Stimulated activated CD8-positive, alpha-beta memory T cell treated with anti-CD3 and anti-CD28 coated beads, Interleukin-4, amount 100 ng/mL, for 24 hours (primary cell): ENCODE measurements around the gene SPTB.
A peak's percentile ranks its signal among the peaks of the same experiment; 100 is the strongest.
"Not testable (repeated sequence)": the region's sequence is repeated elsewhere in the genome, so short reads cannot be mapped to it uniquely, and the experiment has no call there.

Source experiments
- DNase-seq: peaks from one replicate; pipeline ENCODE4 v3.0.0-alpha.2; 2020; ENCODE audit warnings: low read depth

Gene SPTB

DNA sequence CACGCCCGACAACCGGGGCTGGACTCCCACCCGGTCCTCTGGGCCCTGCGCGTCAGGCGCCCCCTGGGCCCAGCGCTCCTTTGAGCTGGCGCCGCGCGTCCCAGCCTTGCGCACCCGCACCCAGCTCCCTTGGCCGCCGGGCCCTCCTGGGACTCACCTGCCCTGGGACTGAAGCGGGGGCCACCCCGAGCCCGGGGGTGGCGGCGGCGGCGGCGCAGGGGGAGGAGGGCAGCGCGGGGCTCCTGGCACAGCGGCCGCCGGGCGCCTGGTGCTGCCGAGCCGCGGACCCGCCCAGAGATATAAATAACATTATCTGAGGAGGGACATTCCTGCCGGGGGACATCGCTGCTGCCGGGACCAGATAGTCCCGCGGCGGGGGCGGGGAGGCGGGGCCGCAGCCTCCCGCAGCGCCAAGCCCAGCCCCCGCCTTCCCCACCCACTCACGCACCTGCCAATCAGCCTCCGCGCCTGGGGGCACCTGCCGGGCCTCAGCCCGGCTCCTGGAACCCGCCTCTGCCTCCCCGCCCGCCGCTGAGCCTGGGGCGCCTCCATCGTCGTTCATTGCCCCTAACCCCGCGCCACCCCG is at the start of gene SPTB:
SPTB (minus strand) TSS at position 273 of the 586 bp plus-strand sequence. CDS start 56,813 bp downstream, outside the sequence.
- DNase-seq, result peak; percentile 57

DNA sequence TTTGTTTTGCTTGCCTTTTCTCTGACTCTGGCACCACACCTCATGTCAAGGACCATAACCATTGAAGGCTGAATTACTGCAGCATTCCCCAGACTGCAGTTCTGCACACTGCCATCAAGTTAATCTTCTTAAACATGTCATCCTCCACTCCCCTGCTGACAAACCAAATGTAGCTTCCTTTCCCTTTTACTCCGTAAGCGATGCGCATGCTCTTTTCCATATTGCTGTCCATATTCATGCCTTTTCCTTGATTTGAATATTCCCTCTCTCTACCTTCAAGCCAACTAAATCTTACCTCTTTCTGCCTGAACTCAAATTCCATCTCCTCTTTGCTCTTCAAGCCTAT is 49.3 kb upstream of the SPTB start:
- no peak for DNase-seq

DNA sequence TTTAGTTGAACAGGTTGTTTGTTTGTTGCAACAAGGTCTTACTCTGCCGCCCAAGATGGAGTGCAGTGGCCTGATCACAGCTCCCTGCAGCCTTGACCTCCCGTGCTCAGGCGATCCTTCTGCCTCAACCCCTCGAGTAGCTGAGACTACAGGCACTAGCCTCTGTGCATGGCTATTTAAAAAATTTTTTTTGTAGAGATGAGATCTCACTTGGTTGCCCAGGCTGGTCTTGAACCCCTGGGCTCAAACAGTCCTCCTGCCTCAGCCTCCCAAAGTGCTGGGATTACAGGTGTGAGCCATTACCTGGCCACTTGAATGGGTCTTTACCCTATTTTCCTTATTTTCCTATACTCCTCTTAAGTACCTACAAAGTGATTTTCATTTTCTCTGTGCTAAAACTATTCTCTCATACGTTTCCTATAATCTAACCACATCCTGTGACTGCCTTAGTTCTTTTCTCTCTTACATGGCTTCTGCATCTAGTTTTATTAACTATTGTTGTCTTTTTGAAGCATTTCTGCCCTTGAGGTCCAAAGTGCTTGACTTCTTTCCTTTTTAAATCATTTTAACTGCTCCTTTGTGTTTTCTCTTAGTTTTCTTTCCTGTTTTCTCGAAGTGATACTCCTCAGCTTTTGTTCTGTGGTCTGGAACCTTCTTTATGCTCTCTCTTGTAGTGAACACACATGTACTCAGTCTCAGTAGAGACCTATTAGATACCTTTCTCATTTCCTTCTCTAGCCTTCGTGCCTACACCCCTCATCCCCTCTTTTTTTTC is 48.7 kb upstream of the SPTB start:
- DNase-seq, result no peak

DNA sequence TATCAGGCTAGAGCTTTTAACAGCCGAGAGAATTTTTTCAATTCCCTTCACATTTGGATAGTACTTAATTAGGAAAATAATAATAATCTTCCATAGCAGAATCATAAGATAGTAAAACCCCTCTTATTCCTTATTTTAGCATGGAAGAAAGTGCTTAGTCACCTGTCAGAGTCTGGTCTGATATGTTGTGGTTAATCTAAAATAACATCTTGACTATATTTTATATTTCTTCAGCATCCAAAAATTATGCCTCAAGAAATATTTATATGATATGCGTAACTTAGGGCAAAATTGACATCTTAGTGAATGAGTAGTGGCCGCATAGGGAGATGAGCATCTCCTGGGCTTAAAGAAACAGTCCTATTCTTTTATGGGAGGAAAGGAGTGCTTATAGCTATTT is 47.3 kb upstream of the SPTB start:
- no peak for DNase-seq

DNA sequence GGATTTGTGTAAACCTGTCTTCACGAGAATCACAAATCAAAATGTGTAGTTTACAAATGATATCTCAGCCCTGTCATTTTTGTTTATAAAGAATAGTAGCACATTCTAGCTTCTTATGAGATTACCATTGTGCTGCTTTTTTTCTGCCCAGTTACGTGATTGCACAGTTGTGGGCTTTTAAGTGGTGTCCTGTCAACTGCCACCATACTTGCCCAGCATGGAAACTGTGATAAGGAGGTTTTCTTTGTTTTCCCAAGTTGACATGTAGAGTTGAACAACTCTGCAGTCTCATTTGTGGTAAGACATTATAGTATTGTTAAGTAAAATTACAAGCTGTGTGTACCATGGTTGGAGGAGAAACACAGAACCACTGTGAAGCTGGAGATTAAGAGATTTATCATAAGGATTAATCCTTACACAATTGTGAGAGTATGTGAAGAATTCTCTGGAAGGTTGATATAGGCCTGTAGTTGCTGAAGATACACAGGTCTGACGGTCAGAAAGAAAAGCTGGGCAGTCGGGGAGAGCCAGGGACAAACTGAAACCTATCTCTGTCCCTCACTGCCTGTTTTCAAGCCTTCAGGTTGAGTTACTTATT is 46.8 kb upstream of the SPTB start:
- DNase-seq, result no peak

DNA sequence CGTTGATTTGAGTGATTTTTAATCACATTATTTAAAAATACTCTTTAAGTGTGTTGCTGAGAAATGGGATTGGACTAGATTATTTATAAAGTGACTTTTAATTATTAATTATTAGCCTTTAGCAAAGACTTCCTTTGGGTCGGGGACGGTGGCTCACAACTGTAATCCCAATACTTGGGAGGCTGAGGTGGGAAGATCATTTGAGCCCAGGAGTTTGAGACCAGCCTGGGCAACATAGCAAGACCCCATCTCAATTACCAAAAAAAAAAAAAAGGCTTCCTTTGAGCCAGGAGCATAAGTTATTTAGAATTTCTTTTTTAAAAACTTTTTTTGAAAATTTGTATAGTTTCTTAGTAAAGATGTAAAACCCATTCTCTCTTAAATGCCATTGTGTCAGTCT is 43.3 kb upstream of the SPTB start:
- no peak for DNase-seq

DNA sequence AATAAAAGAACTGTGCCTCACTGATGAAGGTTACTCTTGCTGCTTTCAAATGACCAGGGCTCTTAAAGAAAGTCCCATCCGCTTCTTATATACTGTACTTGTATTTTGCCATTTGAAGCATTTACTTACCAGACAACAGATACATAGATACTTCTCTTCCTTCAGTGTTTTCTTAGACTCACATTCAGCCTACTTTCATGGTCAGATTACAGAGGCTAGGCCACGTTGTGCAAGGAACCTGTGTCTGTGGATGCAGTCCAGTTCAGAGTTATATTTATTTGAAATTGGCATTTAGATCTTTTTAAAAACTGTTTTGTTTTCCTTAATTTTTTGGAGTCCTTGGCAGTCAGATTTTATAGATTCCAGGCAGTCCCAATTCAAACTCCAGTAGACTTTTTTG is 40.8 kb upstream of the SPTB start:
- DNase-seq, result no peak

DNA sequence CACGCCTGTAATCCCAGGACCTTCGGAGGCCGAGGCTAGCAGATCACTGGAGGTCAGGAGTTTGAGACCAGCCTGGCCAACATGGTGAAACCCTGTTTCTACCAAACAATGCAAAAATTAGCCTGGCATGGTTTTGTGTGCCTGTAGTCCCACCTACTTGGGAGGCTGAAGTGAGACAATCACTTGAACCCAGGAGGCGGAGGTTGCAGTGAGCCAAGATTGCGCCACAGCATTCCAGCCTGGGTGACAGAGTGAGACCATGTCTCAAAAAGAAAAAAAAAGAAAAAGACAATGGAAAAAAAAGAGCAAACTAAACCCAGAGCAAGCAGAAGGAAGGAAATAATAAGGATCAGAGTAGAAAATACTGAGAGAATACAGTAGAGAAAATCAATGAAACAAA is 39.9 kb upstream of the SPTB start:
- DNase-seq, result no peak

DNA sequence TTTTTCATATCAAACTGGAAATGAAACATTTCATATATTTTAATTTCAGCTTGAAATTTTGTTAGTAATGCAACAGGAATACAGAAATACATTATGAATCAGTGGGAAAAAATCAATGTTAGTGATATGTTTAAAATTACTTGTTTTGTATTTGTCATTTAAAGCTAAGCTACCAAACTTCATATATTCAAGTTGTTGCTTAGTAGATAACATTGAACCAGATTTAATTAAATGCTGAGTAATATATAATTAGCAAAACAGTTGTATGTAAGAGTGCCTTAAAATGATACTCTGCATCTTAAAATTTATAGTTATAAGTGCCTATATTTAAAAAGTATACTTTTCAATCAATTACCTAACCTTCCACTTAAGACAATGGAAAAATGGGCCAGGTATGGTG is 39.5 kb upstream of the SPTB start:
- no peak for DNase-seq

DNA sequence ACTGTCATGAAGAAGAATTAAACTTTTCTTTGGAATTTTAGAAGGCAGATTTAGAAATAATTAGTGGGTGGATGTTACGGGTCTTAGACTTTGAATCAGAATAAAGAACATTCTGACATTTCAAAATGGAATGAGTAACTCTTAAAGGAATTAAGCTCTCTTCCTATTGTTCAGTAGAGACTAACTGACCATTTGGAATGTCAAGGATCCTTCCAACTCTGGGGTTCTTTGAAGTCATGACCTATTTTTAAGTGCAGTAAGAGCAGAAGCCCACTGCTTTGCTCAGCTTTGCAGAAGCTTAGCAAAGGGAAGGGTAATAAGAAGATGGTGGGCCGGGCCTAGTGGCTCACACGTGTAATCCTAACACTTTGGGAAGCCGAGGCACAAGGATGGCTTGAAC is 38.5 kb upstream of the SPTB start:
- DNase-seq, result no peak

DNA sequence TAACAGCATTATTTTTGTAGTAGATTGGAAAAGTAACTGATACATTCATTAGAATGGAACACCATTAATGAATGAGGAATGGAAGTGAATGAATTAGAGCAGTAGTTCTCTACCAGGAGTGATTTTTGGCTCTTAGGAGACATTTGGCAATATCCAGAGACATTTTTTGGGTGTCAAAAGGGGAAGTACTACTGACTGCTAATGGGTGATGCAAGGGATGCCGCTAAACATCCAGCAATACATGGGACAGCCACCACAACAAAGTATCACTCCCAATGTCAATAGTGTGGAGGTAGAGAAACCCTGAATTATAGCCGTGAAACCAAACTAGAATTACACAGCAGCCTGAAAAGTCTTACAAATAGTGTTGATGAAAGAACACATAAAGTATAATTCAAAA is 36.1 kb upstream of the SPTB start:
- no peak for DNase-seq

DNA sequence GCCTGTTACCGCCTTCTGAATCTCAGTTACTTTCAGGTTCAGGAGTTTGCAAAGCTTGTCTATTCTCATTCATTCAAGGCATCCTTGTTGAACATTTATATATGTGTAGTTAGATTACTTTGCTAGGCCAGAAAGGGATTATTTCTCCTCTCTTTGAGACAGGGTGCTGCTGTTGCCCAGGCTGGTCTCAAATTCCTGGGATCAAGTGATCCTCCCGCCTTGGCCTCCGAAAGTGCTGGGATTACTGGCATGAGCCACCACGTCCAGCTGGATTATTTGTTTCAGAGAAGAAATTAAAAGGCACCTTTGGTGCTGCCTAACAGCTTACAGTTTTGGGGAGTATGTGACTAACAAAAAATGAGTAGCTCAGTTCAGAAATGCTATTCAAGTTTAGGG is 35.3 kb upstream of the SPTB start:
- DNase-seq, result no peak

DNA sequence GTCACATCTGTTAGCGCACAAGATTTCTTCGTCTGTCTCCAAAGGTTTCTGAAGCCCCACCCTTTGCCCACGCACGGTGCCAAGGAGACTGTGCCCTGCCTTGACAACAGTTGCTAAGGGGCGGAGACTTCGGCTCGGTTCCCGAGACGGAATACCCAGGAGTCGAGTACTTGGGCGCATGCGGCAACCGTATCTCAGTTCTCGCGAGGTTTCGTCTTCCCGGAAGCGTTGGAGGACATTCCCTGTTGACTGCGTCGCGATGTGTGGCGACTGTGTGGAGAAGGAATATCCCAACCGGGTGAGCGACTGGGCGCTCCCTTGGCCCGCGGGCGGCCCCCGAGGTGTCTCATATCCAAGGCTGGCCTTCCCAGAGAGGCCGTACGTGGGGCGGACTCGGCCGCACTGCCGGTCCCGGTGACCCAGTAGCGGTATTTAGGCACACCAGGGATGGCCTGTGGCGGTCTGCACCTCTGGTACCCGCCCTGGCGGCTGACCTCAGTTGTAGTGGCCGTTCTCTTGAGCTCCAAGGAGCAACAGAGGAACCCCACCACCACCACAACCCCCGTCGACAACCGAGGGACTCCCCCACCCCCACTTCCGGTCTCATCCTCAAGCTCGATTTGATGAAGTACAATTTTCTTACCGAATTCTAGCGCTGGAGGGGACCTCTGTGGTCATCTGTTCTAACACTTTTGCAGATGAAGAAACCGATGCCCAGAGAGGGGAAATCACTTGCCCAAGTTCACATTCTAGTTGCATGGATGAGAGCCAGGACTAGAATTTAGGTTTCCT is 34.7 kb upstream of the SPTB start, which contains the start of gene CHURC1:
CHURC1 (plus strand) TSS at position 219 of the 792 bp plus-strand sequence; CDS start at position 260, 41 bp downstream.
- peak; percentile 95 for DNase-seq

DNA sequence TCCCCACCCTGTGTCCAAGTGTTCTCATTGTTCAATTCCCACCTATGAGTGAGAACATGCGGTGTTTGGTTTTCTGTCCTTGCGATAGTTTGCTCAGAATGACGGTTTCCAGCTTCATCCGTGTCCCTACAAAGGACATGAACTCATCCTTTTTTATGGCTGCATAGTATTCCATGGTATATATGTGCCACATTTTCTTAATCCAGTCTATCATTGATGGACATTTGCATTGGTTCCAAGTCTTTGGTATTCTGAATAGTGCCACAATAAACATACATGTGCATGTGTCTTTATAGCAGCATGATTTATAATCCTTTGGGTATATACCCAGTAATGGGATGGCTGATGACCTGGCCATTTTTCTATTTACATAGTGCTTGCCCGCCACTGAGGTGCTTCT is 33.8 kb upstream of the SPTB start:
- DNase-seq, result not testable (repeated sequence)

DNA sequence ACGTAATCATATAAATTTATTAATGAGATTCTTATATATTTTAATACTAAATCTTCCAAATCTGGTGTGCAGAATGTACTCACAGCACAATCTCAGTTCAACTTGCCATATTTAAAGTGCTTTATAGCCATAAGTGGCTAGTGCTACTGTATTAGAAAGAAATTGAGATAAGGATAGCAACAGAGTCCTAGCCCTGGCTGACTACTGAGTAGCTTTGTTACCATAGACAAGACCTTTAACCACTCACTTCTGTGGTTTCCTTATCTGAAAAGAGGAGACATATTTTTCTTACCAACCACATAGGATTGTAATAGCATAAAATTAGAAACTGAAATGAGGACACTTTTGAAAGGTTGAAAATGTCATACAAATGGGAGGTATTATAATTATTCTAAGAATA is 32.6 kb upstream of the SPTB start:
- DNase-seq, result no peak

DNA sequence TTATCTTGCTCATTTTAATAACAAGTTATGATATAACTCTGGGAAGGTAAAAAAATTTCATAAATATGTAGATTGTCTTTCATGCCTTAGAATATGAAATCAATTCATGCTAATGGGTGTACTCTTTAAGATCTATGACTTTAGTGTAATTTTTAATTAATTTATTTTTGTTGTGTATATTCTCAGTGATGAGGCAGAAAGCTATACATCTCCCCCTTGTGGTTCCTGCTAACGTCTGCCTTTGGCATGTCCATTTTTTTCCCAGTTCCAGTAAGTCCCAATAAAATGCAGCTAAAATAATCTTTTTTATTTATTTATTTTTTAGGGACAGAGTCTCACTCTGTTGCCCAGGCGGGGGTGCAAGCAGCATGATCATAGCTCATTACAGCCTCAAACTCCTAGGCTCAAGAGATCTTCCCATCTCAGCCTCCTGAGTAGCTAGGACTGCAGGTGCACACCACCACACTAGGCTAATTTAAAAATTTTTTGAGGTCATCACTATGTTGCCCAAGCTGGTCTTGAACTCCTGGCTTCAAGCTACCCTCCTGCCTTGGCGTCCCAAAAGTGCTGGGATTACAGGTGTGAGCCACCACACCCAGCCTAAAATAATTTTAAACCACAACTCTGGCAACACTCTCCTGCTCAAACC is 31.3 kb upstream of the SPTB start:
- DNase-seq, result no peak

DNA sequence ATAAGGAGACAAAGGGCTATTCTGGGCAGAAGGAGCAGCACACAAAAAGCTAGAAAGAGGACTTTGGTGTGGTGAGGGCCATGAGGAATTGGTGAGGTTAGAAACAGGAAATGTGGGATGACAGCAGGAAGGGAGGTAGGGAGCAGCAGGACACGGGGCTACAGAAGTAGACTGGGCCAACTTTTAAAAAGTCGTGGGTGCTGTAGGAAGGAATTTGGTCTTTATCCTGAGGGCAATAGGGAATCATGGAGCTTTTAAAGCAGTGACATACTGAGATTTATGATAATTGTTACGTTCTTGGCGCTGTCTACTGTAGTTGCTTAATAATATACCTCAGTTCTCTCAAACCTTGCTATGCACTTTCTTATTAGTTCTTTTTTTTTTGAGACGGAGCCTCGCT is 26.3 kb upstream of the SPTB start:
- no peak for DNase-seq

DNA sequence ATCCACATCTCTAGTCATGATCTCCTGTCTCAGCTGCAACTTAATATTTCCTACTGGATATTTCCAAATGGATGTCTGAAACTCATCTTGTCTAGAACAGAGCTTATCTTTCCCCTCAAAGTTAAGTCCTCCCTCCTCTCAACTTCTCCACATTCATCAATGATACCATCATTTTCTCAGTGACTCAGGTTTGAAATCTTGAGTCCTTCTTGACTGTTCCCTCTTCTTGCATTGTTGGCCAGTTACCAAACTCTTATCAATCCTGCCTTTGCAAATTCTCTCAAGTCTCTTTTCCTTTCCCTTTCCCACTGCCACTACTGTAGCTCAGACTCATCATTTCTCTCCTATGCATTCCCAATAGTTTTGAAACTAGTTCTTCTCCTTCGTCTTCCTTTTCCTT is 20.3 kb upstream of the SPTB start:
- no peak for DNase-seq

DNA sequence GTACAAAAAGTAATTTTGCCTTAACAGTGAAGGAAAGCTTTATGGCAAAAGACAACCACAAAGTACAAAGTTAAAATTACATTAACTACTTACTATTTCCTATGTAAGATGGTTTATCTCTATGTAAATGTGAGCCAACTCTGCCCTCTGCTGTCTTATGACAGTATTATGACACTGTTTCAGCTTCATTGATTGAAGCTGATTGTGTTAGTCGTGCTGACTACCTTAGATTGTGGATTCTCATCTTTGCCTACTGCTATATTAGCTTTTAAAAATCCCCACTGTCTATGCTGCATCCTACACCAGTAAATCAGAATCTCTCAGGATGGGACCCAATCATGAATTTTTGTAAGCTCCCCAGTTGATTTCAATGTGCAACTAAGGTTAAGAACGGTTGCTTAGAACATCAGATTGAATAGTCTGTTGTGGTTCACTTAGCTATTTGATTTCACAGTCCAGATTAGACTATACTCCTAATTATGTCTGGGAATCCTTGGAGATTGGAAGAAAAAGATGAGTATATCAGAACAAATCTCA is 12.2 kb upstream of the SPTB start:
- DNase-seq, result no peak

DNA sequence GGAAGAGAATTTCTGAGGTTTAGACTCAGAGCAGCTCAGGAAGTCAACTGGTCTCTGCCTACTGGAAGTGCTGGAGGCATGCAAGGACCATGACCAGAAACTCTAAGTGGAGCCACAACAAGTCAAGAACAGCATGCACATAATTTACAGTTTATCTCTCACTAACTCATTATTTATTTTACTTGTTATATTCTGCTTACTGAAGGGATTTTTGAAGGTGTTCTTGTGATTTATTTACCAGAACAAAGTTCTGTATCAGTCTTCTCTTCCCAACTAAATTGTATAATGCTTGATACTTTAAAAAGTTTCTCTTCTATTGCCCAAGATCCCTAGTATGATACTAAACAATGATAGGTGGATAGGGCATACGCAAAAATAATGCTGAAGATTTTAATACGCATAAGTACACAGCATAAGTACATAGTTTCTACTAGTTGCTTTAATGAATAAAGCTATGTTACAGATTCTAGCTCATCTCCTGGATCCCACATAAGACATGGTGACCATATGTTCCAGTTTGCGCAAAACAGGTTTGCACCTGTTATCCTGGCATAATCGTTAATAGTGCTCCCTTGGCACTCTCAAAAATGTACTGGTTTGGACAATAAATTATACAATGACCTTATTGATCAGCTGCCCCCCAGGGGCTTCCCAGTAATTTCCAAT is 11.6 kb upstream of the SPTB start:
- no peak for DNase-seq

DNA sequence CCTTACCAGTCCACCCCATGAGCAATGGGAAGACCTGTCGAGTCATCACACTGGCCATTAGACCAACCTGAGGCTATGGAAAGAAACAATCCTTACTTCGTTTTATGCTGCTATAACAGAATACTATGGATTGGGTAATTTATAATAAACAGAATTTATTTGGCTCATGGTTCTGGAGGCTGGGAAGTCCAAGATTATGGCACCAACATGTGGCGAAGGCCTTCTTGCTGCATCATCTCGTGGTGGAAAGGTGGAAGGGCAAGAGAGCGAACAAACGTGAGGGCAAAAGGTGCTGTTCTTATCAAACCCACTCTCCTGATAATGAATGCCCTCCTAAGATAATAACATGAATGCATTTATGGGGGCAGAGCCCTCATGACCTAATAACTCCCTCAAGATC is 9.6 kb upstream of the SPTB start:
- DNase-seq, result no peak
